ENCODE results near the gene DDX11. TPM values are rescaled to one million over a fixed set of nuclear protein-coding genes. Genes with fewer than 3 reads are reported as not detected.
"Not testable (repeated sequence)": the region's sequence is repeated elsewhere in the genome, so short reads cannot be mapped to it uniquely, and the experiment has no call there.

The DDX11 gene
- total RNA-seq, 1 experiment from 2014 or later = 136 TPM

DNA sequence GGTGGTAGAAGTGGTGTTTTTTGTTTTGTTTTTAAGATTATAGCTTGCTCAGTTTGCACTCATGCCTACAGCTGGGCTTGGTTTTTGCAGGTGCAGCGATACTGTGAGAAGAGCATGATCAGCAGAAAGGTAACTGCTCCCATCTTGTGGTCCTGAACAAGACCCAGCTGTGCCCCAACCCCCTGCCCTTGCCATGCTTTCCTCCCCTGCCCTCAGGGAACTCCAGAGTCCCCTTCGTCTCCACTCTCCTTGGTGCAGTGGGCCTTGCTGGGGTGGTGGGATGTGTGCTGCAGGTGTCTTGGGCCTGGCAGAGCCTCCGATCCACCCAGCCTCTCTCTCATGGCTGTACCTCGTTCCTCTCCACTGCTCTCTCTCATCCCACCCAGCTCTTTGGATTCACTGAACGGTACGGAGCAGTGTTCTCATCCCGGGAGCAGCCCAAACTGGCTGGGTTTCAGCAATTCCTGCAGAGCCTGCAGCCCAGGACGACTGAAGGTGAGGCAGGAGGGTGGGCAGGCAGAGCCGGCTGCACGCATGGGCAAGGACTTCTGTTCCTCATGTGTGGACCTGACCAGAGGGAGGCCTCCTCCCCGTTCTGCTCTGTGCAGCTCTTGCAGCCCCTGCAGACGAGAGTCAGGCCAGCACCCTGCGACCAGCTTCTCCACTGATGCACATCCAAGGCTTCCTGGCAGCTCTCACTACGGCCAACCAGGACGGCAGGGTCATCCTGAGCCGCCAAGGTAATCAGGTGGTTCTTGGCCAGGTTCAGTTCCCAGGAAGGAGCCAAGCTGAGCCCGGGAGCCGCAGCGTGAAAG lies 22.8 kb downstream of the DDX11 start:
- RAD21 ChIA-PET (ENCODE audit: low non-redundant PET in 1 of 2, low total read pairs in 2 of 2, uncharacterized antibody in 2 of 2, unreplicated experiment in 2 of 2) = interaction anchor here in 1 of 2 experiments (0.6 kb wide), 1 partner anchor 176 kb away, joined by 3 read pairs; no protein-coding TSS in a partner anchor
- H3K9me3 ChIP-seq (ENCODE audit: control insufficient read depth in 1 of 2, insufficient read depth in 1 of 2, low read depth in 1 of 2, low read length in 2 of 2); H3K9me2 ChIP-seq (ENCODE audit: insufficient read depth); H3K4me1 ChIP-seq (ENCODE audit: control insufficient read depth in 1 of 2, insufficient read depth in 2 of 2, low read length in 2 of 2); H2AFZ ChIP-seq (ENCODE audit: low read depth, low read length, poor library complexity, severe bottlenecking); H3K27ac ChIP-seq (ENCODE audit: low read depth, low read length); H3K4me2 ChIP-seq (ENCODE audit: low read length); H3K27me3 ChIP-seq (ENCODE audit: insufficient read depth, low read length); ATAC-seq; H3K79me2 ChIP-seq (ENCODE audit: insufficient read depth, low read length); intact Hi-C loops (cut with micrococcal nuclease); H4K20me1 ChIP-seq (ENCODE audit: insufficient read depth); BruUV-seq (replicated peaks); H3K9ac ChIP-seq (ENCODE audit: low read length); POLR2A ChIA-PET; H3K4me3 ChIP-seq (replicated peaks in 1 of 2; ENCODE audit: low read depth in 1 of 2, low read length in 2 of 2); CTCF ChIA-PET; DNase-seq (ENCODE audit: low read depth, low spot score); H3K36me3 ChIP-seq (ENCODE audit: control insufficient read depth in 1 of 2, insufficient read depth in 2 of 2, low read length in 2 of 2): not testable (repeated sequence)

DNA sequence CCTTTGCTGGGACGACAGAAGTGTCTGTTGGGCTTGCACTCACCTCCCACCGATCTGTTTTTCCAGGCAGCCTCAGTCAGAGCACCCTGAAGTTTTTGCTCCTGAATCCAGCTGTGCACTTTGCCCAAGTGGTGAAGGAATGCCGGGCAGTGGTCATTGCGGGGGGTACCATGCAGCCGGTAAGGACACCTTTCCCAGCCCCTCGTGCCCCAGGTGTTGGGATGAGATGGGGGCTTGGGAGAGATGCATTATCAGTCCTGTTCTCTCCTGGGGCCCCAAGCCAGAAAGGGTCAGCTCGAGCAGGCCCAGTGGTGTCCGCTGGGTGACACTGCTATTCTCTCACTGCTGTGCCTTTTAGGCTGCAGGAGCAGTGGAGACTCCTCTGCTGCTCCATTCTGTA lies 24.2 kb downstream of the DDX11 start:
- H3K79me2 ChIP-seq (ENCODE audit: insufficient read depth, low read length); H4K20me1 ChIP-seq (ENCODE audit: insufficient read depth); H3K4me3 ChIP-seq (replicated peaks in 1 of 2; ENCODE audit: low read depth in 1 of 2, low read length in 2 of 2); H3K4me2 ChIP-seq (ENCODE audit: low read length); H3K36me3 ChIP-seq (ENCODE audit: control insufficient read depth in 1 of 2, insufficient read depth in 2 of 2, low read length in 2 of 2); intact Hi-C loops (cut with micrococcal nuclease); H3K9me3 ChIP-seq (ENCODE audit: control insufficient read depth in 1 of 2, insufficient read depth in 1 of 2, low read depth in 1 of 2, low read length in 2 of 2); H3K4me1 ChIP-seq (ENCODE audit: control insufficient read depth in 1 of 2, insufficient read depth in 2 of 2, low read length in 2 of 2); DNase-seq (ENCODE audit: low read depth, low spot score); H2AFZ ChIP-seq (ENCODE audit: low read depth, low read length, poor library complexity, severe bottlenecking); ATAC-seq; CTCF ChIA-PET; H3K27me3 ChIP-seq (ENCODE audit: insufficient read depth, low read length); RAD21 ChIA-PET (ENCODE audit: low non-redundant PET in 1 of 2, low total read pairs in 2 of 2, uncharacterized antibody in 2 of 2, unreplicated experiment in 2 of 2); POLR2A ChIA-PET; H3K27ac ChIP-seq (ENCODE audit: low read depth, low read length); H3K9ac ChIP-seq (ENCODE audit: low read length); BruUV-seq (replicated peaks); H3K9me2 ChIP-seq (ENCODE audit: insufficient read depth): not testable (repeated sequence)

DNA sequence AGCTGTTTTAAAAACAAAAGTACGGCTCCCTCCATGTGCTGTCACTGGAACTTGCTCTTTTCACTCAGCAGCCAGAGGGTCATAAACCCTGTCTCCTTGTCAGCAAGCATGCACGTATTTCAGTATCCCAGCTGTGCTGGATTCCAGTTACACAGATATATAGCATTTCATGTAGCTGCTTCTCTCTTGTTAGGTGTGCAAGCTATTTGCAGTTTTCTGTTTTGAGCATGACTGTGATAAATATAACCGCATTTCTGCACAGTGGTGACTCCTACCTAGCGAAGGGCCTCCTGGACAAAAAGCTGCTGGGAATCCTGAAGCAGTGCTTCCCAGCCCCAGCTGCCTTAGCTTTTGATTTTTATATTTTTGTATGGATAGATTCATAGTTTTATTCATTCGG lies 24.7 kb downstream of the DDX11 start:
- H3K4me3 ChIP-seq (replicated peaks in 1 of 2; ENCODE audit: low read depth in 1 of 2, low read length in 2 of 2); H4K20me1 ChIP-seq (ENCODE audit: insufficient read depth); H3K9me3 ChIP-seq (ENCODE audit: control insufficient read depth in 1 of 2, insufficient read depth in 1 of 2, low read depth in 1 of 2, low read length in 2 of 2); CTCF ChIA-PET; BruUV-seq (replicated peaks); H3K4me2 ChIP-seq (ENCODE audit: low read length); H3K4me1 ChIP-seq (ENCODE audit: control insufficient read depth in 1 of 2, insufficient read depth in 2 of 2, low read length in 2 of 2); ATAC-seq; H3K27ac ChIP-seq (ENCODE audit: low read depth, low read length); H3K79me2 ChIP-seq (ENCODE audit: insufficient read depth, low read length); H3K36me3 ChIP-seq (ENCODE audit: control insufficient read depth in 1 of 2, insufficient read depth in 2 of 2, low read length in 2 of 2); H2AFZ ChIP-seq (ENCODE audit: low read depth, low read length, poor library complexity, severe bottlenecking); POLR2A ChIA-PET; H3K9me2 ChIP-seq (ENCODE audit: insufficient read depth); H3K9ac ChIP-seq (ENCODE audit: low read length); H3K27me3 ChIP-seq (ENCODE audit: insufficient read depth, low read length); intact Hi-C loops (cut with micrococcal nuclease); RAD21 ChIA-PET (ENCODE audit: low non-redundant PET in 1 of 2, low total read pairs in 2 of 2, uncharacterized antibody in 2 of 2, unreplicated experiment in 2 of 2); DNase-seq (ENCODE audit: low read depth, low spot score): not testable (repeated sequence)

DNA sequence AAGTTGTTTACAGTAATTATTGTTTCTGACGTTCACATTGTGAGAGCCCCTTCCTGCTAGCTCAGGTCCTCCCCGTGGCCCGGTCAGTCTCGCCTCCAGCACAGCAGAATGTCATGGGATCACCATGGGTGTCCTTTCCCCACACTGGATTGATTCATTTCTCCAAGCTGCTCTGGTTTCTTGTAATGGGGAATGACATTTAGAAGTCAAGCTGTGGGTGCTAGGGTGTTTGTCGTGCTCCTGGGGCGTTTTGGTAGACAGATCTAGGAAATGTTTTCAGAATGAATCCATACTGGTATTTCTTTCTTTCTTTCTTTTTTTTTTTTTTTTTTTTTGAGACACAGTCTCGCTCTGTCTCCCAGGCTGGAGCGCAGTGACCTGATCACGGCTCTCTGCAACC lies 25.1 kb downstream of the DDX11 start:
- BruUV-seq (replicated peaks); POLR2A ChIA-PET: not testable (repeated sequence)

More for the DNA sequence above, 25.1 kb downstream of the DDX11 start:
- H3K36me3 ChIP-seq (ENCODE audit: control insufficient read depth in 1 of 2, insufficient read depth in 2 of 2, low read length in 2 of 2); H3K9ac ChIP-seq (ENCODE audit: low read length); H3K4me3 ChIP-seq (replicated peaks in 1 of 2; ENCODE audit: low read depth in 1 of 2, low read length in 2 of 2); H3K4me1 ChIP-seq (ENCODE audit: control insufficient read depth in 1 of 2, insufficient read depth in 2 of 2, low read length in 2 of 2); RAD21 ChIA-PET (ENCODE audit: low non-redundant PET in 1 of 2, low total read pairs in 2 of 2, uncharacterized antibody in 2 of 2, unreplicated experiment in 2 of 2); ATAC-seq; H4K20me1 ChIP-seq (ENCODE audit: insufficient read depth); H3K9me2 ChIP-seq (ENCODE audit: insufficient read depth); H3K27me3 ChIP-seq (ENCODE audit: insufficient read depth, low read length); H3K4me2 ChIP-seq (ENCODE audit: low read length); H2AFZ ChIP-seq (ENCODE audit: low read depth, low read length, poor library complexity, severe bottlenecking); CTCF ChIA-PET; H3K9me3 ChIP-seq (ENCODE audit: control insufficient read depth in 1 of 2, insufficient read depth in 1 of 2, low read depth in 1 of 2, low read length in 2 of 2); intact Hi-C loops (cut with micrococcal nuclease); H3K27ac ChIP-seq (ENCODE audit: low read depth, low read length); DNase-seq (ENCODE audit: low read depth, low spot score); H3K79me2 ChIP-seq (ENCODE audit: insufficient read depth, low read length): not testable (repeated sequence)
